Measurements from ENCODE around the gene HAPLN3. TPM values are rescaled to one million over a fixed set of nuclear protein-coding genes. Genes with fewer than 3 reads are reported as not detected.
A peak's percentile ranks its signal among the peaks of the same experiment; 100 is the strongest.

The HAPLN3 gene
- total RNA-seq, 2 donors from 2014 or later: 31.6 to 38.6 TPM

DNA sequence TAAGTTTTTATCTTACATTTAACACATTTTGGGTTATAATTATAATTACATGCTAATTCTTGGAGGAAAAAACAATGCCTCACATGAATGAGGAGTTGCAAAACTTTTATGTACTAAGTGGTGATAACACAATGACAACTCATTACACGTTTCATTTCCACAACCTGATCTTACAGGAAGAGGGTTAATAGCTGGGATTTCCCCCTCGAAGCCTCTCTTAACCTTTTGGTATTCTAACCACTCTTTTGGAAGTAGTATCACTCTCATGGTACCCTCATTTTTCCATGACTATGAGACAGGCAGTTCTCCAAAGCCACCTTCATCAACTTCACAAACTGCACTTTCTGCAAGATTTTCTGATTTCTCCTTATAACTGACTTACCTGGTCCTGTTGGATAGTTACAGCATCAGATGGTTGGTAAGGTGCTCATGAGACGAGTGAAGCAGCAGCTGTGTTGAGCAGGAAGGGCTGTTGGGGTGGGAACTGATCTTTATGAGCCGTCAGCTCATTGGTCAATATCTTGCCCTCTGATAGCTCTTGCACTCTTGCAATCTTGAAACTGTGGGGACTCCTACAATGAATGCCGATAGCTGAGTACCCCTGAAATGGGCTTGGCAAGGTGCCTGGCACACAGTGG is 50.5 kb downstream of the HAPLN3 start:
- Mint-ChIP-seq H3K4me1 (peaks cover 4% of the 10 kb centered on the region), H3K9me3 (no peaks in the 10 kb centered on the region), H3K27me3 (no peaks in the 10 kb centered on the region), H3K4me3 (no peak overlapping the region), H3K36me3 (ENCODE audit: low read depth) (no peaks in the 10 kb centered on the region), H3K27ac (no peak overlapping the region)
- ATAC-seq (replicated peaks): peak; percentile 88

- H3K27ac Mint-ChIP-seq: no peak overlapping the region
- H3K4me1 Mint-ChIP-seq: peaks cover 4% of the 10 kb centered on the region
- no peak for ATAC-seq (replicated peaks)
- no peaks in the 10 kb centered on the region for H3K36me3 Mint-ChIP-seq (ENCODE audit: low read depth)
- no peaks in the 10 kb centered on the region for H3K9me3 Mint-ChIP-seq
- no peak overlapping the region for H3K4me3 Mint-ChIP-seq
- peaks cover 1% of the 10 kb centered on the region for H3K27me3 Mint-ChIP-seq
Observed at GRCh38 chr15:88843334-88843733, 52.0 kb downstream of the HAPLN3 start.

- Mint-ChIP-seq H3K4me1 (peaks cover 4% of the 10 kb centered on the region), H3K27me3 (peaks cover 6% of the 10 kb centered on the region), H3K36me3 (ENCODE audit: low read depth) (no peaks in the 10 kb centered on the region), H3K9me3 (no peaks in the 10 kb centered on the region), H3K4me3 (no peak overlapping the region), H3K27ac (no peak overlapping the region)
- no peak for ATAC-seq (replicated peaks)
Observed at GRCh38 chr15:88842156-88842555, 53.2 kb downstream of the HAPLN3 start.

GRCh38 chr15:88841236-88841635 is 54.1 kb downstream of the HAPLN3 start:
- H3K27me3 Mint-ChIP-seq: peaks cover 6% of the 10 kb centered on the region
- H3K36me3 Mint-ChIP-seq (ENCODE audit: low read depth): no peaks in the 10 kb centered on the region
- H3K4me1 Mint-ChIP-seq: peaks cover 4% of the 10 kb centered on the region
- ATAC-seq (replicated peaks): no peak
- H3K4me3 Mint-ChIP-seq: no peak overlapping the region
- no peak overlapping the region for H3K27ac Mint-ChIP-seq
- H3K9me3 Mint-ChIP-seq: no peaks in the 10 kb centered on the region

GRCh38 chr15:88839961-88840360 is 55.4 kb downstream of the HAPLN3 start:
- no peak for ATAC-seq (replicated peaks)
- no peak overlapping the region for H3K4me3 Mint-ChIP-seq
- peaks cover 3% of the 10 kb centered on the region for H3K4me1 Mint-ChIP-seq
- no peak overlapping the region for H3K27ac Mint-ChIP-seq
- peaks cover 6% of the 10 kb centered on the region for H3K27me3 Mint-ChIP-seq
- no peaks in the 10 kb centered on the region for H3K36me3 Mint-ChIP-seq (ENCODE audit: low read depth)
- no peaks in the 10 kb centered on the region for H3K9me3 Mint-ChIP-seq

DNA sequence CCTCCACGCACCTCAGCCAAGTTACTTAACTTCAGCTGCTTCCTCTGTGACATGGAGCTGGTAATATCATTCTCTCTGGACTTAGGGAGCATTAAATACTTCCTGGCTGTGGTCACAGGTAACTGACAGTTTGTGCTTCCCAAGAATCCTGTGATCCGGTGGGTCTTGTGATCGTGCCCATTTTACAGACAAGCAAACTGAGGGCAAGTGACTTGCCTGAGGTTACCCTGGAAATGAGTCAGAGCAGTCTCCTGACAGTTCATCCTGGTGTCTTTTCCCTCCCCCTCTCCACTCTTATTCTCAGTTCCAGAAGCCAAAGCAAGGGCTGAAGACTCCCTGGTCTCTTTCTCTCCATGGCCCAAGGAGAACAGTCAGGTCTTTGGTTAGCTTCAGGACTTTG is 56.2 kb downstream of the HAPLN3 start:
- H3K4me3 Mint-ChIP-seq: no peak overlapping the region
- H3K27ac Mint-ChIP-seq: no peak overlapping the region
- no peaks in the 10 kb centered on the region for H3K4me1 Mint-ChIP-seq
- peaks cover 6% of the 10 kb centered on the region for H3K27me3 Mint-ChIP-seq
- ATAC-seq (replicated peaks): no peak
- no peaks in the 10 kb centered on the region for H3K9me3 Mint-ChIP-seq
- no peaks in the 10 kb centered on the region for H3K36me3 Mint-ChIP-seq (ENCODE audit: low read depth)

- Mint-ChIP-seq H3K27ac (no peak overlapping the region), H3K9me3 (no peaks in the 10 kb centered on the region), H3K4me3 (no peak overlapping the region), H3K36me3 (ENCODE audit: low read depth) (no peaks in the 10 kb centered on the region), H3K4me1 (no peaks in the 10 kb centered on the region), H3K27me3 (peaks cover 6% of the 10 kb centered on the region)
- ATAC-seq (replicated peaks): no peak
Observed at GRCh38 chr15:88838667-88839066, 56.7 kb downstream of the HAPLN3 start.

DNA sequence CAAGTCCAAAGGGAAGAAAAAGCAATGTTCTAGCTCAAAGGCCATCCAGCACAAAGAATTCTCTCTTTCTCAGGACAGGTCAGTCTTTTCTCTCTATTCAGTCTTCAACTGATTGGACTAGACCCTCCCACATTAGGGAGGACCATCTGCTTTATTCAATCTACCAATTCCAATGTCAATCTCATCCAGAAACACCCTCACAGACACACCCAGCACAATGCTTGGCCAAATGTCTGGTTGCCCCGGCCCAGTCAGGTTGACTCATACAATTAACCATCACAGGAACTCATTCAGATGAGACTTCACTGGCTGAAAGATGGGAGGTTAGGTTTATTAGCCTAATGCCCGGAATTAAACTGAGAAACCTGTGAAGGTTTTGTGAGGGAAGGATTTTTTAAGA is 59.7 kb downstream of the HAPLN3 start:
- Mint-ChIP-seq H3K36me3 (ENCODE audit: low read depth) (no peaks in the 10 kb centered on the region), H3K9me3 (no peaks in the 10 kb centered on the region), H3K27ac (no peak overlapping the region), H3K4me3 (no peak overlapping the region), H3K4me1 (no peaks in the 10 kb centered on the region), H3K27me3 (peaks cover 6% of the 10 kb centered on the region)
- ATAC-seq (replicated peaks): no peak

GRCh38 chr15:88835119-88835518 is 60.2 kb downstream of the HAPLN3 start:
- H3K9me3 Mint-ChIP-seq: no peaks in the 10 kb centered on the region
- no peaks in the 10 kb centered on the region for H3K36me3 Mint-ChIP-seq (ENCODE audit: low read depth)
- no peaks in the 10 kb centered on the region for H3K4me1 Mint-ChIP-seq
- H3K27ac Mint-ChIP-seq: peak overlapping the region; percentile 4
- peaks cover 6% of the 10 kb centered on the region for H3K27me3 Mint-ChIP-seq
- ATAC-seq (replicated peaks): no peak
- no peak overlapping the region for H3K4me3 Mint-ChIP-seq

DNA sequence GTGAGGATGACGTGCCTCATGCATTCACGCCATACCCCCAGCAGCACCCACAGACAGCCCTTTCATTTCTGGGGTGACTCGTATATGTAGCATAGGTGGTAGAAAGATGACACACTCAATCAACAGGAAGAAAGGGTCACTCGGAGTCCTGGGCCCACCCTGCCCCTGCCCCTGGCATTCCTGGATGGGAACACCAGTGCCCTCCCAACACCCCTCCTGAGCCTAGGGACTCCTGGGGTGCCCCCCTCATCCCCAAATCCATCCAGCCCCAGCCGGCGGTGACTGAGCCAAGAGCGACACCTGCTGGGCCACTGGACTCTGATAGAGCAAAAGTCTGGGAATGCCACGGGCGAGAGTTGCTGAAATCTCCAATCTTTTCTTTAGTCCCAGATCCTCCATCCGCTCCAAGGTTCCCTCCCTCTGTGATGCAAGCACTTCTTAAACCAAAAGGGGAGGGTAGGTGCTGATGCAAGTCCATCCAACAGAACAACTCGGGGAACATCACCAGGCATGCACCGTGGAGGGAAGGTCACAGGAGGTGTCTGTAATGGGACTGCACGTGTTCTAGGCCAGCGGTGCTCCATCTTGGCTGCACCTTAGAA is 61.0 kb downstream of the HAPLN3 start:
- H3K4me1 Mint-ChIP-seq: no peaks in the 10 kb centered on the region
- peaks cover 6% of the 10 kb centered on the region for H3K27me3 Mint-ChIP-seq
- H3K36me3 Mint-ChIP-seq (ENCODE audit: low read depth): no peaks in the 10 kb centered on the region
- no peak overlapping the region for H3K4me3 Mint-ChIP-seq
- no peaks in the 10 kb centered on the region for H3K9me3 Mint-ChIP-seq
- peak overlapping the region; percentile 4 for H3K27ac Mint-ChIP-seq
- peak; percentile 74 for ATAC-seq (replicated peaks)

- H3K4me1 Mint-ChIP-seq: no peaks in the 10 kb centered on the region
- H3K9me3 Mint-ChIP-seq: no peaks in the 10 kb centered on the region
- no peaks in the 10 kb centered on the region for H3K36me3 Mint-ChIP-seq (ENCODE audit: low read depth)
- no peak for ATAC-seq (replicated peaks)
- peak overlapping the region; percentile 4 for H3K27ac Mint-ChIP-seq
- H3K27me3 Mint-ChIP-seq: peaks cover 6% of the 10 kb centered on the region
- no peak overlapping the region for H3K4me3 Mint-ChIP-seq
Observed at GRCh38 chr15:88833731-88834100, 61.6 kb downstream of the HAPLN3 start.

DNA sequence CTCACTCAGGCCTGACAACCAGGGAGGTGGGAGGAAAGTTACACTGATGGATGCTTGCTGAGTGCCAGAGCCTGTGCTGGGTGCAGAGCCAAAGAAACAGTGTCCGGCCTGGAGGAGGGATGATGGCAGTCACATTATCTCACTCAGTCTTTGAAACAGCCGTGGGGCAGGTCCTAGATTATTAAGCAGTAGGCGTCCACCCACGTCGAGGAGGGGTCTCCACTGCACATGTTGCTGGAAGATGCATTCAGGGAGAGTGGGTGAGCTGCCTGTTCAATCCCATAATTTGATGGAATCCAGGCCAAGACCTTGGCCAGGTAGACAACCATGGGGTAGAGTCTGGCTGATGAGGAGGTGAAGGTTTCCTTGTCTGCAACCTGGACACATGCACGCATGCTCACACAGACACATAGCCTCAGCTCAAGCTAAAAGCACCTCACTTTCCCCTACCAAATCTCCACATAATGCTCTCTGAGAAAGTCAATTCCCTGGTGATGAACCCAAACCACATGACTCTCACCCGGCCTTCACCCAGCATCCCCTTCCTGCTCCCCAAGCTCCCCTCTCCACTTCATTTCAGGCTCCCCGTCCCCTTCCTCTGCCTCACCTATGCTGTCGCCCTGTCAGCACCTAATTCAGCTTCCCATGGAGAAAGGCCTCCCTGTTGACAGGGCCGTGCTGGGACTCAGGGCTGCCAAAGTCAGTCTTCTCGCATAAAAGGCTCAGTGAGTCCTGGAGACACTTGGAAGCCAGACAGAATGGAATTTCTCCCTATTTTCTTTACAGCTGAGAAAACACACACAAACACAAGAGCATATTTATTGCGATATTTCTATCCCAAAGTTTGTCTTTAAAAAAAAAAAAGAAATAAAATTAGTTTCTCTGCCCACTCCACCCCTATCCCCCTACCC is 62.3 kb downstream of the HAPLN3 start:
- ATAC-seq (replicated peaks): no peak
- Mint-ChIP-seq H3K4me1 (no peaks in the 10 kb centered on the region), H3K27ac (no peak overlapping the region), H3K27me3 (peaks cover 3% of the 10 kb centered on the region), H3K9me3 (no peaks in the 10 kb centered on the region), H3K4me3 (no peak overlapping the region), H3K36me3 (ENCODE audit: low read depth) (no peaks in the 10 kb centered on the region)

DNA sequence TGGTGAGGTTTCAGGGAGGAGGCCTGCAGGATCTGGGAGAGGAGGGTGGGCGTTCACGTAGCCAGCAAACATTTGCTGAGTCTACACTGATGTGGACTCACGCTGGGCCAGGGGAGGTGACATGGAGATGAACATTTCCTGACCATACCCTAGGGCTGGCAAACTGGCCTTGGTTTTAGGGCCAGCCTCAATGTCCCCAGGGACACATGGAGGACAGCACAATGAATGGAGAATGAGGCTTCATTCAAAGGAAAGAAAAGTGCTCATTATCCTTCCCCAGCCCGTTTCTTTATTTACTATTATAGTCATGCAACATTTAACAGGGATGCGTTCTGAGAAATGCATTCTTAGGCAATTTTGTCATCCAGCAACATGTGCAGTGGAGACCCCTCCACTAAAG is 65.3 kb downstream of the HAPLN3 start:
- no peak for ATAC-seq (replicated peaks)
- H3K27ac Mint-ChIP-seq: no peak overlapping the region
- no peak overlapping the region for H3K4me3 Mint-ChIP-seq
- no peaks in the 10 kb centered on the region for H3K36me3 Mint-ChIP-seq (ENCODE audit: low read depth)
- no peaks in the 10 kb centered on the region for H3K4me1 Mint-ChIP-seq
- H3K27me3 Mint-ChIP-seq: peaks cover 4% of the 10 kb centered on the region
- no peaks in the 10 kb centered on the region for H3K9me3 Mint-ChIP-seq

DNA sequence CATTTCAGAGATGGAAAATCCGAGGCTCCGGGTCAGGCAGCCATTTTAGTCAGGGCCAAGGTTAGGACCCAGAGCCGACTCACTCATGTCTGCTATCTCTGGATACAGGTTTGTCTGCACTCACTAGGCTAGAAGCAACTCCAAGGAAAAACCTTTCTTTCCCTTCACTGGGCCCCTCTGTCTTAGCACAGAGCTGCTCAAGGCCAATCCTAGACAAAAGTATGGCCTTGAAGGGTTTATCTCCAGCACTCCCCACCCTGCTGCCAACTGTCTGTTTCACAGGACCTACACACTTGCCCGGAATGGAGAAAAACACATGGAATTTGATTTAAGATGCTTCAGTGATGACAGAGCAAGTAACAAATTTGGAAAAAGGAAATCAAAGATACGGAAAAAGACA is 66.6 kb downstream of the HAPLN3 start:
- H3K36me3 Mint-ChIP-seq (ENCODE audit: low read depth): no peaks in the 10 kb centered on the region
- no peak overlapping the region for H3K27ac Mint-ChIP-seq
- ATAC-seq (replicated peaks): no peak
- H3K9me3 Mint-ChIP-seq: no peaks in the 10 kb centered on the region
- no peak overlapping the region for H3K4me3 Mint-ChIP-seq
- H3K4me1 Mint-ChIP-seq: no peaks in the 10 kb centered on the region
- H3K27me3 Mint-ChIP-seq: peaks cover 4% of the 10 kb centered on the region
